Colonic mucosa (tissue), 4 donors: ENCODE data around the gene GALNT18. TPM values are rescaled to one million over a fixed set of nuclear protein-coding genes. Genes with fewer than 3 reads are reported as not detected.

Experiments used
- DNase-seq: peaks from one replicate; pipeline ENCODE4 v3.0.0-alpha.2; 2020
- H3K27ac ChIP-seq: fragments of 200-600 bp; one replicate; pipeline ENCODE4 v1.8.0; 2021
- H3K27me3 ChIP-seq: fragments of 200-600 bp; one replicate; pipeline ENCODE4 v1.8.0; 2021
- H3K36me3 ChIP-seq: fragments of 200-600 bp; one replicate; pipeline ENCODE4 v1.8.0; 2021
- H3K4me1 ChIP-seq: fragments of 200-600 bp; one replicate; pipeline ENCODE4 v1.8.0; 2021; ENCODE audit warnings: mild to moderate bottlenecking
- H3K4me3 ChIP-seq: fragments of 200-600 bp; one replicate; pipeline ENCODE4 v1.8.0; 2021
- H3K9ac ChIP-seq, 2 donors: one replicate each; pipeline ENCODE4 v1.7.0; 2013; ENCODE audit warnings: control low read depth in 2 of 2, low read depth in 2 of 2, low read length in 2 of 2
- H3K9me3 ChIP-seq: fragments of 200-600 bp; one replicate; pipeline ENCODE4 v1.8.0; 2021
- CTCF ChIP-seq: fragments of 200-600 bp; IDR thresholded peaks from one replicate; pipeline ENCODE4 v1.8.0; 2022; ENCODE audit warnings: antibody characterized with exemption, mild to moderate bottlenecking
- intact Hi-C: fragments of 100-400 bp; cut with DNase I; formaldehyde crosslinking; loops from one replicate; pipeline ENCODE4 v1.14.1; 2022
- total RNA-seq, 2 donors: library from RNA; stranded (reverse); fragmentation: NEBNext Ultra II Directional in 1 of 2; extraction: Animal tissue kit (Norgen Biotek cat#: 25700) in 1 of 2; gene quantifications; one replicate each; pipeline ENCODE4 v1.2.1, GENCODE V29; 2021
- donor health status: healthy.
- donor health status: DM: no; HTN: no; CAD: no.
- donor health status: DM: no; HTN: no; CAD: no.

The GALNT18 gene
- total RNA-seq, 2 donors from 2014 or later = 3.6 to 8.3 TPM

GRCh38 chr11:11304550-11304949, 317.3 kb downstream of the GALNT18 start:
- no peak overlapping the region for H3K4me3 ChIP-seq
- H3K9ac ChIP-seq = no peak overlapping the region
- no peaks in the 10 kb centered on the region for H3K9me3 ChIP-seq
- no peak for DNase-seq
- no peaks in the 10 kb centered on the region for H3K36me3 ChIP-seq
- intact Hi-C loops = no loop called here
- TF ChIP-seq CTCF = no peak
- H3K4me1 ChIP-seq = no peaks in the 10 kb centered on the region
- no peaks in the 10 kb centered on the region for H3K27me3 ChIP-seq
- H3K27ac ChIP-seq = no peak overlapping the region

DNA sequence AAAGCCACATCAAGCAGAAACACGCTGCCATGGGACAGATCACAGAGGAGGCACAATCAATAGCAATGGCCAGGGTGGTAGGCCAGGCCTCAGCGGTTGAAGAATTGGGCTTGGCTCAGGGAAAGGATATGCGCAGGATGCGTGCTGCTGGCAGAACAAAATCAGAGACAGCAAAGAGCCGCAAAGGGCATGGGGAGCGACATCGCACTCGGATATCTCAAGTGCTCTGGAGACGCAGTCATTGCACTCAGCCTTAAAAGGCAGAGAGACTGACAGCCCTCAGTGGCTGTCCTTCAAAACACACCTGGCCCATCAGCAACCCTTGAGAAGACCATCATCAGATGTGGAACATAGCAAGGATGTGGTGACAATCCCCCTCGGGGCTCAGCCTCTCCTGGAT, 319.2 kb downstream of the GALNT18 start:
- Histone ChIP-seq H3K9ac (no peak overlapping the region), H3K36me3 (no peaks in the 10 kb centered on the region), H3K4me3 (no peak overlapping the region), H3K4me1 (no peaks in the 10 kb centered on the region), H3K27ac (no peak overlapping the region), H3K27me3 (no peaks in the 10 kb centered on the region), H3K9me3 (no peaks in the 10 kb centered on the region)
- intact Hi-C loops = no loop called here
- no peak for DNase-seq
- TF ChIP-seq CTCF = no peak

- DNase-seq = no peak
- Histone ChIP-seq H3K9me3 (no peaks in the 10 kb centered on the region), H3K4me1 (no peaks in the 10 kb centered on the region), H3K4me3 (no peak overlapping the region), H3K27me3 (no peaks in the 10 kb centered on the region), H3K9ac (no peak overlapping the region), H3K27ac (no peak overlapping the region), H3K36me3 (no peaks in the 10 kb centered on the region)
- TF ChIP-seq CTCF = no peak
- intact Hi-C loops = no loop called here
Observed at GRCh38 chr11:11301212-11301611, 320.6 kb downstream of the GALNT18 start.

DNA sequence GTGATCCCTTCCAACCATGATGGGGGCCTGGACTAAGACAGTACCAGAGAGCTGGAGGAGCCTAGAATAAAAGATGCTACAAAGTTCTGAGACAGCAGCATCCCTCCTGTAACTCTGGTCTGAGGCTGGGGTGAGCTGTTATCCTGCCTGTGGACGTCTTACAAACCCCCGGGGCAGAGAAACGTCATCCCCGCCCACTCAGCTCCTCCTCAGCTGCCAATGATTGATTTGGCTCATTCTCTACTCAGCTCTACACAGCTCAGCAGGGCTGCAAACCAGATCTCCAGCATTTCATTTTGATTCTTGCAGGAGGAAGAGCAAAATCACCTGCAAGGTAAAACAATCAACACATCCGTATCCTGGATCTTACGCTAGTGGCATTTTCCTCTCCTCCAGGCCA, 324.2 kb downstream of the GALNT18 start:
- DNase-seq = no peak

GRCh38 chr11:11296434-11296833, 325.4 kb downstream of the GALNT18 start:
- Histone ChIP-seq H3K9me3 (no peaks in the 10 kb centered on the region), H3K36me3 (no peaks in the 10 kb centered on the region), H3K4me1 (no peaks in the 10 kb centered on the region), H3K4me3 (no peak overlapping the region), H3K9ac (no peak overlapping the region), H3K27me3 (no peaks in the 10 kb centered on the region), H3K27ac (no peak overlapping the region)
- no peak for TF ChIP-seq CTCF
- DNase-seq = no peak
- intact Hi-C loops = no loop called here

More for the DNA sequence above, 324.2 kb downstream of the GALNT18 start:
- H3K27ac ChIP-seq = no peak overlapping the region
- no peak overlapping the region for H3K4me3 ChIP-seq
- TF ChIP-seq CTCF = no peak
- H3K36me3 ChIP-seq = no peaks in the 10 kb centered on the region
- no peak overlapping the region for H3K9ac ChIP-seq
- intact Hi-C loops = no loop called here
- H3K9me3 ChIP-seq = no peaks in the 10 kb centered on the region
- H3K27me3 ChIP-seq = no peaks in the 10 kb centered on the region
- H3K4me1 ChIP-seq = no peaks in the 10 kb centered on the region

GRCh38 chr11:11294551-11294855, 327.3 kb downstream of the GALNT18 start:
- no peaks in the 10 kb centered on the region for H3K36me3 ChIP-seq
- H3K27me3 ChIP-seq = no peaks in the 10 kb centered on the region
- no peaks in the 10 kb centered on the region for H3K4me1 ChIP-seq
- intact Hi-C loops = no loop called here
- DNase-seq = no peak
- no peak for TF ChIP-seq CTCF
- H3K9ac ChIP-seq = no peak overlapping the region
- no peak overlapping the region for H3K27ac ChIP-seq
- no peaks in the 10 kb centered on the region for H3K9me3 ChIP-seq
- no peak overlapping the region for H3K4me3 ChIP-seq
